ENCODE data around the gene TICAM2. TPM values are rescaled to one million over a fixed set of nuclear protein-coding genes. Genes with fewer than 3 reads are reported as not detected.
"Not testable (repeated sequence)": the region's sequence is repeated elsewhere in the genome, so short reads cannot be mapped to it uniquely, and the experiment has no call there.

The TICAM2 gene, protein sequence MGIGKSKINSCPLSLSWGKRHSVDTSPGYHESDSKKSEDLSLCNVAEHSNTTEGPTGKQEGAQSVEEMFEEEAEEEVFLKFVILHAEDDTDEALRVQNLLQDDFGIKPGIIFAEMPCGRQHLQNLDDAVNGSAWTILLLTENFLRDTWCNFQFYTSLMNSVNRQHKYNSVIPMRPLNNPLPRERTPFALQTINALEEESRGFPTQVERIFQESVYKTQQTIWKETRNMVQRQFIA
- total RNA-seq: 1 to 10 TPM; 1.7 to 1.8 TPM

- POLR2A ChIA-PET: interaction anchor here (0.7 to 0.9 kb wide), 4 partner anchors 15 to 26 kb away, joined by 3 to 6 read pairs (median 5); no protein-coding TSS in a partner anchor
- H3K27me3 Mint-ChIP-seq: no peaks in the 10 kb centered on the region
- ATAC-seq (ENCODE audit: low read depth): peak; percentile 82
- peaks cover 18% of the 10 kb centered on the region for H3K36me3 Mint-ChIP-seq
- peaks cover 21% of the 10 kb centered on the region for H3K4me1 Mint-ChIP-seq
- no peaks in the 10 kb centered on the region for H3K9me3 Mint-ChIP-seq
- H3K4me3 Mint-ChIP-seq: peak within 1 kb of the TSS; percentile 71
- DNase-seq: peak; percentile 73
- H3K27ac Mint-ChIP-seq: peak within 1 kb of the TSS; percentile 83
Measured at GRCh38 chr5:115601701-115602590, at the start of gene TICAM2. Gene TICAM2 (minus strand): TSS chr5:115602479. CDS start chr5:115581256, 21,223 bp downstream.

DNA sequence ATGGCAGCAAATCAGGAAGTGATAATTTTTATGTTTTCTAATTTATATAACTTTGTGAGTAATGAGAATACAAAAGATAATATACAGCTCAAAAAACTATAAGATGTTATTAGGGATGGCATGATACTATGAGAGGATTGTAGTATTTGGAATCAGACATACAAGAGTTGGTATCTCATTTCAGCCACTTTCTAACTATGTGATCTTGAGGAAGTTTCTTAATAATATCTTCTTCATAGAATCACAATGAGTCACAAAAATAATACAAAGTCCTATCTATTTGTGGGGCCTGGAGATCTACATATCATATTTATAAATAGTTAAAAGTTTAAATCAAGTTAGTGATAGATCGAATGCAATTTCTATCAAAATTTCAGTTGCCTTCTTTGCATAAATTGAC lies 47.3 kb upstream of the TICAM2 start:
- DNase-seq (no peak), ATAC-seq (ENCODE audit: low read depth) (no peak)
- H3K4me3 Mint-ChIP-seq: no peak overlapping the region
- POLR2A ChIA-PET: no interaction called here
- H3K9me3 Mint-ChIP-seq: no peaks in the 10 kb centered on the region
- H3K27me3 Mint-ChIP-seq: peaks cover 22% of the 10 kb centered on the region
- no peaks in the 10 kb centered on the region for H3K4me1 Mint-ChIP-seq
- no peaks in the 10 kb centered on the region for H3K36me3 Mint-ChIP-seq
- no peak overlapping the region for H3K27ac Mint-ChIP-seq

GRCh38 chr5:115648056-115648455 lies 45.8 kb upstream of the TICAM2 start:
- DNase-seq (no peak), ATAC-seq (ENCODE audit: low read depth) (no peak)
- H3K27me3 Mint-ChIP-seq: peaks cover 31% of the 10 kb centered on the region
- no peak overlapping the region for H3K4me3 Mint-ChIP-seq
- no peaks in the 10 kb centered on the region for H3K9me3 Mint-ChIP-seq
- no peaks in the 10 kb centered on the region for H3K36me3 Mint-ChIP-seq
- no peak overlapping the region for H3K27ac Mint-ChIP-seq
- H3K4me1 Mint-ChIP-seq: no peaks in the 10 kb centered on the region
- POLR2A ChIA-PET: no interaction called here

GRCh38 chr5:115645386-115645785 lies 43.1 kb upstream of the TICAM2 start:
- peaks cover 41% of the 10 kb centered on the region for H3K27me3 Mint-ChIP-seq
- not testable (repeated sequence) for ATAC-seq (ENCODE audit: low read depth); H3K36me3 Mint-ChIP-seq

DNA sequence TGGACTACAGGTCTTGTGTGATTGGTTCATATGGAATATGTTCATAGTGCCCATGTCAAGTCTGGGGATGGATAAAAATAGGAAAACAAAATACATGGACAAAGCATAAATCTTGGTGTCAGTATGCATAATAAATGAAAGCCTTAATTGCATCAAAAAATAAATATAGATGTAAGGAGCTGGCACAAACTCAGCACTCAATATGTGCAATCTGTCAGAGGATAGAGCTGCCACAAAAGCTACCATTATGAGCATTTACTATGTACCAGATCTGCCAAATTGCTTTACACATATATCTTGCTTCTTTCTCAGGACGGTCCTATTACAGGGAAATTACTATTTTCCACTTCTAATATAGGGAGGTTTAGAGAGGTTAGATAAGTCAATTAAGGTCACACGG lies 41.8 kb upstream of the TICAM2 start:
- H3K9me3 Mint-ChIP-seq: no peaks in the 10 kb centered on the region
- POLR2A ChIA-PET: no interaction called here
- H3K27me3 Mint-ChIP-seq: peaks cover 37% of the 10 kb centered on the region
- ATAC-seq (ENCODE audit: low read depth): no peak
- H3K27ac Mint-ChIP-seq: no peak overlapping the region
- H3K36me3 Mint-ChIP-seq: no peaks in the 10 kb centered on the region
- peaks cover 5% of the 10 kb centered on the region for H3K4me1 Mint-ChIP-seq
- H3K4me3 Mint-ChIP-seq: no peak overlapping the region
- DNase-seq: no peak

More at GRCh38 chr5:115645386-115645785, 43.1 kb upstream of the TICAM2 start:
- H3K27ac Mint-ChIP-seq, H3K9me3 Mint-ChIP-seq, H3K4me3 Mint-ChIP-seq, POLR2A ChIA-PET, H3K4me1 Mint-ChIP-seq, DNase-seq: not testable (repeated sequence)

GRCh38 chr5:115641948-115642347 lies 39.7 kb upstream of the TICAM2 start:
- H3K4me3 Mint-ChIP-seq: no peak overlapping the region
- H3K4me1 Mint-ChIP-seq: peaks cover 17% of the 10 kb centered on the region
- no peak overlapping the region for H3K27ac Mint-ChIP-seq
- H3K9me3 Mint-ChIP-seq: no peaks in the 10 kb centered on the region
- no peak for ATAC-seq (ENCODE audit: low read depth)
- peaks cover 40% of the 10 kb centered on the region for H3K27me3 Mint-ChIP-seq
- H3K36me3 Mint-ChIP-seq: no peaks in the 10 kb centered on the region
- POLR2A ChIA-PET: no interaction called here
- no peak for DNase-seq

- no peaks in the 10 kb centered on the region for H3K9me3 Mint-ChIP-seq
- no peak overlapping the region for H3K4me3 Mint-ChIP-seq
- no peak overlapping the region for H3K27ac Mint-ChIP-seq
- H3K36me3 Mint-ChIP-seq: no peaks in the 10 kb centered on the region
- no peak for DNase-seq
- no peak for ATAC-seq (ENCODE audit: low read depth)
- H3K27me3 Mint-ChIP-seq: peaks cover 46% of the 10 kb centered on the region
- POLR2A ChIA-PET: no interaction called here
- peaks cover 17% of the 10 kb centered on the region for H3K4me1 Mint-ChIP-seq
Measured at GRCh38 chr5:115640274-115640673, 38.0 kb upstream of the TICAM2 start.

DNA sequence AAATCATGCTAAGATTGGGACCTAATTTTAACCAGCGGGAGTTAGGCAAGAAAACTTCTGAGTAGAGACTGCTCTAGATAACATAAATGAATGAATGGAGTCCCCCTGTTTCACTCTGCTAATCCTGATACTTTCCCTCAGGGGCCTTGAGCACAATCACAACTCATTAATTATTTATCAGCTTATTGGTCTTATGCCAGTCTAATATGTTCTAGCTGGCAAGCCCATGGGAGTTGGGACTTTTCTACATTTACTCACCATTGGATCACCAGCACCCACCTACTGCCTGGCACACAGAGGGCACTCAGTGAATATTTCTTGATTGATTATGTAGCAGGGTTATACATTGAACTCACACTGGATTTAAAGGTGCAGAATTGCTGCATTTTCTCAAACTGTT lies 37.1 kb upstream of the TICAM2 start:
- no peaks in the 10 kb centered on the region for H3K9me3 Mint-ChIP-seq
- H3K4me1 Mint-ChIP-seq: peaks cover 19% of the 10 kb centered on the region
- no peaks in the 10 kb centered on the region for H3K36me3 Mint-ChIP-seq
- POLR2A ChIA-PET: no interaction called here
- peaks cover 38% of the 10 kb centered on the region for H3K27me3 Mint-ChIP-seq
- DNase-seq (no peak), ATAC-seq (ENCODE audit: low read depth) (no peak)
- H3K4me3 Mint-ChIP-seq: no peak overlapping the region
- no peak overlapping the region for H3K27ac Mint-ChIP-seq

DNA sequence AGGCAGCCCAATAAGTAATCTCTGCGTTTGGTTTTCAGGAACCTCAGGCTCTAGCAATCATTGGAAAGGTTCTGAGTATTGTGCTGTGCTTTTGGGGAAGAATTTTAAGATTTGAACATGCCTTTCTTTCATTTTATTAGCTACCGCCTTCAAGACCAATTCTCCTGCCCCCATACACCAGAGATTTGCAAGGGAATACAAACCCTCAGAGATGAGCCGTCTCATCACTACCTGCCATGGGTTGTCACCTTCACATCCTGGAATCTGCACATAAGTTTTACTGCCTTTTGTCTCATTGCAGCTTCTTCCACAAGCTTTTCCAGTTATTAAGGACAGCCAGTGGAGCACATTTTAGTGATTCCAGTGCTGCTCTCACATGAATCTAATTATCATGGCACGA lies 35.2 kb upstream of the TICAM2 start:
- Mint-ChIP-seq H3K27me3 (peaks cover 39% of the 10 kb centered on the region), H3K27ac (no peak overlapping the region), H3K4me3 (no peak overlapping the region)

GRCh38 chr5:115636008-115636407 lies 33.7 kb upstream of the TICAM2 start:
- H3K4me3 Mint-ChIP-seq: no peak overlapping the region
- no peak for DNase-seq
- no peaks in the 10 kb centered on the region for H3K36me3 Mint-ChIP-seq
- H3K27ac Mint-ChIP-seq: no peak overlapping the region
- H3K9me3 Mint-ChIP-seq: no peaks in the 10 kb centered on the region
- H3K27me3 Mint-ChIP-seq: peaks cover 40% of the 10 kb centered on the region
- POLR2A ChIA-PET: no interaction called here
- H3K4me1 Mint-ChIP-seq: peaks cover 27% of the 10 kb centered on the region
- no peak for ATAC-seq (ENCODE audit: low read depth)

More for the DNA sequence above, 35.2 kb upstream of the TICAM2 start:
- Mint-ChIP-seq H3K4me1 (peaks cover 27% of the 10 kb centered on the region), H3K9me3 (no peaks in the 10 kb centered on the region), H3K36me3 (no peaks in the 10 kb centered on the region)
- POLR2A ChIA-PET: no interaction called here
- no peak for ATAC-seq (ENCODE audit: low read depth)
- no peak for DNase-seq

GRCh38 chr5:115634343-115635132 lies 32.3 kb upstream of the TICAM2 start:
- Mint-ChIP-seq H3K36me3 (no peaks in the 10 kb centered on the region), H3K27me3 (peaks cover 39% of the 10 kb centered on the region), H3K4me1 (peaks cover 22% of the 10 kb centered on the region), H3K4me3 (peak overlapping the region; percentile 66), H3K9me3 (no peaks in the 10 kb centered on the region), H3K27ac (peak overlapping the region; percentile 56)
- DNase-seq (peak; percentile 82), ATAC-seq (ENCODE audit: low read depth) (peak; percentile 91)
- POLR2A ChIA-PET: interaction anchor here (0.9 to 1.3 kb wide), 3 partner anchors 9 to 208 kb away, joined by 3 to 5 read pairs (median 4); partner anchors contain the start of genes AP3S1, ATG12 and TMED7

DNA sequence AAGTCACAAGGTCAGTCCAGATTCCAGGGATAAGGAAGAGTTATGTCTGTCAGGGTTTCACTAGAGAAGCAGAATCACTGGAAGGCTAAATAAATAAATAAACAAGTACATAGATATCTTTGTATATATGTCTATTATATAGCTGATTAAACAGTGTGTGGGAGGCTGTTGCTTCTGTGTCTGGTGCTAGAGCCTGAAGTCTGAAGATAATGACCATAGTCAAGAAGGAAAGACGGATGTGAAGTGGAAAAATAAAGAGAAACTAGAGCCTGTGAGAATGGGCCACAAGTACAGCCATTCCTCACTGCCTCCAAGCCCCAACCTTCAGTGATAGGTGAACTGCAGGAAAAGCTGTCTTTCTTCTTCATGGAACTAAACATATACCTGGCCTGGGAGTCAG lies 27.6 kb upstream of the TICAM2 start:
- Mint-ChIP-seq H3K27me3 (peaks cover 19% of the 10 kb centered on the region), H3K9me3 (no peaks in the 10 kb centered on the region), H3K4me3 (no peak overlapping the region), H3K36me3 (no peaks in the 10 kb centered on the region), H3K4me1 (peaks cover 11% of the 10 kb centered on the region), H3K27ac (no peak overlapping the region)
- POLR2A ChIA-PET: no interaction called here
- DNase-seq: no peak
- ATAC-seq (ENCODE audit: low read depth): no peak

DNA sequence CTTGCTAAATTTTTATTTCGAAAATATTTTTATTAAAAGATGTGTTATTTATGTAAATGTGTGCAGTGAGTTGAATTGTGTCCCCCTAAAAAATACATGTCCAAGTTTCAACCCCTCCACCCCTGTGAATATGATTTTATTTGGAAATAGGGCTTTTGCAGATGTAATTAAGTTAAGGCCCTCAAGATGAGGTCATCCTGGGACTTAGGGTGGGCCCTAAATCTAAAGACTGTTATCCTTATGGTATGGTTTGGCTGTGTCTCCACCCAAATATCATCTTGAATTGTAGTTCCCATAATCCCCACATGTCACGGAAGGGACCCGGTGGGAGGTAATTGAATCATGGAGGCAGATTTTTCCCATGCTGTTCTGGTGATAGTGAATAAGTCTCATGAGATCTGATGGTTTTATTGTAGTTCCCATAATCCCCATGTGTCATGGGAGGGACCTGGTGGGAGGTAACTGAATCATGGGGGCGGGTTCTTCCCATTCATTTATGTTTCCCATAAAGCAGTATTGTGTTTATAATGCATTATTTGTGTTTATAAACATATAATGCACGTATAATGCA lies 25.1 kb upstream of the TICAM2 start:
- no peak overlapping the region for H3K4me3 Mint-ChIP-seq
- POLR2A ChIA-PET: interaction anchor here (0.6 kb wide), 1 partner anchor 25 kb away, joined by 6 read pairs; the partner anchor contains the start of gene TICAM2
- no peak overlapping the region for H3K27ac Mint-ChIP-seq
- no peaks in the 10 kb centered on the region for H3K9me3 Mint-ChIP-seq
- H3K36me3 Mint-ChIP-seq: peaks cover 4% of the 10 kb centered on the region
- peaks cover 7% of the 10 kb centered on the region for H3K4me1 Mint-ChIP-seq
- peaks cover 6% of the 10 kb centered on the region for H3K27me3 Mint-ChIP-seq
- no peak for DNase-seq
- ATAC-seq (ENCODE audit: low read depth): no peak

All from activated naive CD8-positive, alpha-beta T cell treated with anti-CD3 and anti-CD28 coated beads, Interleukin-2, amount 10 ng/mL, durations not matched to agents 7 days and 5 days (primary cell).